AG04450 (cell line): ENCODE results near the gene HIPK2. TPM values are rescaled to one million over a fixed set of nuclear protein-coding genes. Genes with fewer than 3 reads are reported as not detected.

ENCODE experiments used
- CTCF ChIA-PET: fragments of 300-600, 350-600 bp; formaldehyde crosslinking; extraction: SDS; loops from one replicate; lab custom pipeline; 2022; ENCODE audit warnings: antibody characterized with exemption, inconsistent platforms; lab: Charles Lee
- POLR2A ChIA-PET: fragments of 350-600 bp; formaldehyde crosslinking; extraction: SDS; loops from one replicate; lab custom pipeline; 2021; ENCODE audit warnings: antibody characterized with exemption, inconsistent platforms; lab: Yijun Ruan, JAX
- DNase-seq: peaks from one replicate; pipeline ENCODE4 v3.0.0-alpha.2; 2011; ENCODE audit warnings: low read depth, low spot score
- H3K27ac ChIP-seq: one replicate; pipeline ENCODE4 v1.5.1; 2012; ENCODE audit warnings: low read depth, low read length, control low read depth
- H3K27me3 ChIP-seq: one replicate; pipeline ENCODE4 v1.6.0; 2012; ENCODE audit warnings: low read length; ENCODE audit not compliant: control insufficient read depth, insufficient read depth
- H3K4me3 ChIP-seq: 2 replicates; pipeline ENCODE4 v1.5.1; 2011; ENCODE audit warnings: mild to moderate bottlenecking, low read depth, low read length, control low read depth
- H3K9me3 ChIP-seq: 2 replicates; pipeline ENCODE4 v1.5.1; 2012; ENCODE audit warnings: low read length; ENCODE audit not compliant: control insufficient read depth, insufficient read depth
- polyA plus RNA-seq: library from polyadenylated mRNA; depleted of rRNA; stranded (reverse); fragments of >200 nt; gene quantifications from 2 replicates; pipeline ENCODE4 v1.2.3, GENCODE V29; 2011
- TF ChIP-seq, protein P1 (sequence below): IDR thresholded peaks from 2 replicates; pipeline ENCODE4 v1.5.1; 2011; ENCODE audit warnings: low read depth, low read length, control low read depth, inconsistent platforms

HIPK2 gene
- polyA plus RNA-seq, 1 experiment: 61.4 TPM

DNA sequence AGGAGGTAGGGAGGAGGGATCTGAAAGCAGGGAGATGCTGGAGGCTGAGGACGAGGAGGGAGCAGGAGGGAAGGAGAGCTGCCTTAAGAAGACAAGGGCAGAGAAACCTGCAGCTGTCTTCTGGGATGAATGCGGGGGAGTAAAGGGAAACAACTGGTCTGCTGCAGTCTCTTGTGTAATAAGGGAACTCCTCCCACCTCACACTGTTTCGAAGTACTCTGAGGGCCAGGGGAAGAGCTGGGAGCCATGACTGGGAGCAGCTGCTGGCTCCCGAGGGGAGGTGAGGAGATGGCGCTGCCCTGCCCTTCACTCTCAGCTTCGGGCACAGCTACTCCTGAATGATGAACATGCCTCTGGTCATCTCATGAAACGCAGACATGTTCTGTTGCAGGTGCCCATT lies 189.2 kb downstream of the HIPK2 start:
- Histone ChIP-seq H3K9me3 (no peaks in the 10 kb centered on the region), H3K4me3 (no peak overlapping the region), H3K27me3 (no peaks in the 10 kb centered on the region), H3K27ac (peak overlapping the region; percentile 61)
- peak; percentile 72 for DNase-seq
- ChIA-PET POLR2A (interaction anchor here (0.7 to 1.1 kb wide), 2 partner anchors 220 to 327 kb away, joined by 4 to 5 read pairs; no protein-coding TSS in a partner anchor), CTCF (interaction anchor here (0.6 to 3.8 kb wide), 8 partner anchors 11 to 419 kb away, joined by 3 to 51 read pairs (median 6); no protein-coding TSS in a partner anchor)
- TF ChIP-seq, protein P1, sequence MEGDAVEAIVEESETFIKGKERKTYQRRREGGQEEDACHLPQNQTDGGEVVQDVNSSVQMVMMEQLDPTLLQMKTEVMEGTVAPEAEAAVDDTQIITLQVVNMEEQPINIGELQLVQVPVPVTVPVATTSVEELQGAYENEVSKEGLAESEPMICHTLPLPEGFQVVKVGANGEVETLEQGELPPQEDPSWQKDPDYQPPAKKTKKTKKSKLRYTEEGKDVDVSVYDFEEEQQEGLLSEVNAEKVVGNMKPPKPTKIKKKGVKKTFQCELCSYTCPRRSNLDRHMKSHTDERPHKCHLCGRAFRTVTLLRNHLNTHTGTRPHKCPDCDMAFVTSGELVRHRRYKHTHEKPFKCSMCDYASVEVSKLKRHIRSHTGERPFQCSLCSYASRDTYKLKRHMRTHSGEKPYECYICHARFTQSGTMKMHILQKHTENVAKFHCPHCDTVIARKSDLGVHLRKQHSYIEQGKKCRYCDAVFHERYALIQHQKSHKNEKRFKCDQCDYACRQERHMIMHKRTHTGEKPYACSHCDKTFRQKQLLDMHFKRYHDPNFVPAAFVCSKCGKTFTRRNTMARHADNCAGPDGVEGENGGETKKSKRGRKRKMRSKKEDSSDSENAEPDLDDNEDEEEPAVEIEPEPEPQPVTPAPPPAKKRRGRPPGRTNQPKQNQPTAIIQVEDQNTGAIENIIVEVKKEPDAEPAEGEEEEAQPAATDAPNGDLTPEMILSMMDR: no peak

DNA sequence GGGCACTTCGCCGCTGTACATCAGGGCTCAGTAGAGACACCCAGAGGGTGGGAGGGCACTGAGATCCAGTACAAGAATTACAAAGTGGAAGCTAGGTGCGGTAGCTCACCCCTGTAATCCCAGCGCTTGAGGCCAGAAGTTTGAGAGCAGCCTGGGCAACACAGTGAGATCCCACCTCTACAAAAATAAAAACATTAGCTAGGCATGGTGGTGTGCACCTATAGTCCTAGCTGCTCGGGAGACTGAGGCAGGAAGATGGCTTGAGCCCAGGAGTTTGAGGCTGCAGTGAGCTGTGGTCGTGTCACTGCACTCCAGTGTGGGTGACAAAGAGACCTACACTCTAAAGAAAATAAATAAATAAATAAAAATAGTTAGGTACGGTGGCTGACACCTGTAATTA lies 190.3 kb downstream of the HIPK2 start:
- ChIA-PET CTCF (interaction anchor here (2.3 to 3.8 kb wide), 2 partner anchors 14 to 32 kb away, joined by 12 to 51 read pairs; no protein-coding TSS in a partner anchor), POLR2A (interaction anchor here (0.6 kb wide), 1 partner anchor 575 kb away, joined by 5 read pairs; no protein-coding TSS in a partner anchor)
- TF ChIP-seq, protein P1: no peak
- no peak overlapping the region for H3K27ac ChIP-seq
- H3K27me3 ChIP-seq: no peaks in the 10 kb centered on the region
- no peaks in the 10 kb centered on the region for H3K9me3 ChIP-seq
- H3K4me3 ChIP-seq: no peak overlapping the region
- no peak for DNase-seq

DNA sequence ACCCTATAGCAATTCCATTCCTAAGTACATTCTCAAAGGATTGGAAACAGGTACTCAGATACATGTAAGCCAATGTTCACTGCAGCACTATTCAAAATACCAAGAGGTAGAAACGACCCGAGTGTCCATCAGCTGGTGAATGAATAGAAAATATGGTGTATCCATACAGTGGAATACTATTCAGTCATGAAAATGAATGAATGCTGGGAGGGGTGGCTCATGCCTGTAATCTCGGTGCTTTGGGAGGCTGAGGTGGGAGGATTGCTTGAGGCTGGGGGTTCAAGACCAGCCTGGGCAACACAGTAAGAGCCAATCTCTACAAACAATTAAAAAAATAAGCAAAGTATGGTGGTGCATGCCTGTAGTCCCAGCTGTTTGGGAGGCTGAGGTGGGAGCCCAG lies 191.5 kb downstream of the HIPK2 start:
- Histone ChIP-seq H3K9me3 (no peaks in the 10 kb centered on the region), H3K27ac (no peak overlapping the region), H3K27me3 (no peaks in the 10 kb centered on the region), H3K4me3 (no peak overlapping the region)
- POLR2A ChIA-PET: no interaction called here
- CTCF ChIA-PET: interaction anchor here (0.6 to 1.2 kb wide), 3 partner anchors 16 to 60 kb away, joined by 3 to 5 read pairs (median 3); no protein-coding TSS in a partner anchor
- no peak for DNase-seq
- TF ChIP-seq, protein P1: no peak

DNA sequence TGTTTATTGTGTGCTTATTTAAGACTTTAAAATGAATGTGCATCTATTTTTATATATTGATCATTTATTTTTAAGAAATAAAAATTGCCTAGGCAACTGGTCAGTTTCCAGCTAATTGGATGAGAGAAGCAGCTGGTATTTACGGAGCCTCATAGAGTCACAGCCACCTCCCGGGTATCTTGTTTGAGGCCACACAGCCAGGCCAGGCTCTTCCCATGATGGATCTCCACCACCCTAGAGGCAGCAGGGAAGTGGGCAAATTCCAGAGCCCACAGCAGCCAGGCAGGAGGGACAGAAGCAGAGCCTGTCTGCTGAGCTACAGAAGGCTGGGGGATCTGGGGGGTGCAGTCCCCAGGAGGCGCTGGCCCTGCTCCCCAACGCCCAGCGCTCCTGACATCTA lies 192.8 kb downstream of the HIPK2 start:
- Histone ChIP-seq H3K9me3 (no peaks in the 10 kb centered on the region), H3K27ac (no peak overlapping the region), H3K27me3 (no peaks in the 10 kb centered on the region), H3K4me3 (no peak overlapping the region)
- TF ChIP-seq, protein P1: no peak
- CTCF ChIA-PET: interaction anchor here (0.5 to 1.2 kb wide), 2 partner anchors 12 to 18 kb away, joined by 3 to 5 read pairs; no protein-coding TSS in a partner anchor
- POLR2A ChIA-PET: no interaction called here
- DNase-seq: no peak

DNA sequence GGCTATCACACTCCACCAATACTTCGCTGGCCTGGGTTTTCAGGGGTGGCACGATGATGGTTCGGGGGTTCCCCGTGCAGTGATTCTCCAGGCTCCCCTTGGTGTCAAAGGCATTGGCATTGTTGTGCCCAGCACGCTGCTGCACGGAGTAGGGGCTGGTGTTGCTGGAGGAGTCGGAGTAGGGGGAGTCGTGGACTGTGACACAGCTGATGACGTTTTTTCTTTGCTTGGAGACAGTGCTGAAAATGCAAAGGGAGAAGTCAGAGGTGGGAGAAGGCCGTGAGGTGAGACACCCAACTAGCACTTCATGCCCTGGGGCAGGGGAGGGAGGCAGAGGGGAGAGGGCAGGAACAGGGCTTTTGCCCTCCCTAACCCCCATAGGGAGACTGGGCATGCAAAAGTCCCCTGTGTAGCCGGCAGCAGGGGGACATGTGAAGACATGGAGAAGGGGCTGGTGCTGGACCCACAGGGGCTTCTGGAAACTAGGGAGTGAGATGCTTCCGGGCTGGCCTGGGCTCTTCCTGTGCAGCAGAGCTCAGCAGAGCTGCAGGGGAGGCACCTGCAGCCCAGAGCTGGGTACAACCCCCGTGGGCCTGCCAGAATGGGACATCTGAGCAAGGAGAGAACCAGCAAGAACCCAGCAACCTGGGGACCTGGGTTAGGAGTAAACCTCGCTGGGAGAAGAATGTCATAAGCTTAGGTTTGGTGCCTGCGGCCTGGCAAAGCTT lies 193.8 kb downstream of the HIPK2 start:
- no peak for DNase-seq
- ChIA-PET CTCF (no interaction called here), POLR2A (no interaction called here)
- Histone ChIP-seq H3K9me3 (no peaks in the 10 kb centered on the region), H3K27me3 (no peaks in the 10 kb centered on the region), H3K27ac (peak overlapping the region; percentile 11), H3K4me3 (no peak overlapping the region)
- TF ChIP-seq, protein P1: no peak
